ENCODE measurements around the gene NEDD4L.

Gene NEDD4L

GRCh38 chr18:58347135-58347534 is 303.1 kb downstream of the NEDD4L start:
- no peak for DNase-seq (ENCODE audit: low read depth in 2 of 2)

DNA sequence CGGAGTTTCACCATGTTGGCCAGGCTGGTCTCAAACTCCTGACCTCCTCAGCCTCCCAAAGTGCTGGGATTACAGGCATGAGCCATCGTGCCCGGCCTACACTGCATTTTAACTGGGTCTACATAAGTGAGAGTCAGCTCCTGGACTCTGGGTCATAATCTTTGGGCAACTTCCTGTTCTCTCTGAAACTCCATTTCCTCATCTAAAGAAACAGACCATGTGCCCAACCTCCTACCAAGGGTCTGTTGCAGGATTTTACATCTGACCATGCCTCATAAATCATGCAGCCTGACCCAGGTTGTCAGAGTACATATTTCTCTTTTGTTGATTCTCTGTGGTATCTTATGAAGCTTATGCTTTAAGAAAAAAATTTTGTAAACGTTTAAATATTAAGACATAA is 304.5 kb downstream of the NEDD4L start:
- no peak for DNase-seq (ENCODE audit: low read depth in 2 of 2)

DNA sequence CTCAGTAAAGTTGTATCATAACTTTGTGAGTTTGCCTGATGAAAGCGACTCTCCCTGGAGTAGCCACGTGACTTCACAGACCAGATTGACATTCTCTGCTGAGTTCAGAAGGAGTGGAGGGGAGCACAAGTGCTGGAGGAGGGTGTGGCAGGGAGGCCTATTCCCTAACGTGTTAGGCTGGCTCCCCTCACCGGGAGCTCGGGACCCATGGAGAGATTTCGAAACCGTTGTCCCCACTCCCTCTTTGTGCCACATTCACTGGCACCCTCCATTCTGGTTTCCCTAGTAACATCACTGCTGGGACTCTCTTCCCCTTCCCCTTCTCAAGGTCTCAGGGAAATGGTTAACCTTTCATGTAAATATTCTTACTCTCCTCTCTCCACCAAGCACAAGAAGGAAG is 304.9 kb downstream of the NEDD4L start:
- no peak for DNase-seq (ENCODE audit: low read depth in 2 of 2)

DNA sequence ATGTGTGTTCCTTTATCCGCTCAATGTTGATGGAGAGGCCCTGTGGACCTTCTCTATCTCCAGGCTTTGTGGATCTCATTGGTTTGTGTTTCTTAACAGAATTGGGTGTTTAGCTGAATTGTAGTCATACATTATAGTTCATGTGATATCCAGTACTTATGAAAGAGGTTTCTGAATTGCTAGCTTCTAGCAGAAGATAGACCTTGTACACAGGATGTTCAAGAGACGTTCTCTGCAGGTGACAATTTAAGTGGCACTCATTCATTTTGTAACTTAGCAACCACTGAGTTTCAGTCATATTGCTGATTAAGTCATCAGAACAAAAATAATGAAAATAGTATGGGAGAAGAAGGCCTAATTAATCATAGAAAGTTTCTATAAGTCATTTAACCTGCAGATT is 305.6 kb downstream of the NEDD4L start:
- no peak for DNase-seq (ENCODE audit: low read depth in 2 of 2)

DNA sequence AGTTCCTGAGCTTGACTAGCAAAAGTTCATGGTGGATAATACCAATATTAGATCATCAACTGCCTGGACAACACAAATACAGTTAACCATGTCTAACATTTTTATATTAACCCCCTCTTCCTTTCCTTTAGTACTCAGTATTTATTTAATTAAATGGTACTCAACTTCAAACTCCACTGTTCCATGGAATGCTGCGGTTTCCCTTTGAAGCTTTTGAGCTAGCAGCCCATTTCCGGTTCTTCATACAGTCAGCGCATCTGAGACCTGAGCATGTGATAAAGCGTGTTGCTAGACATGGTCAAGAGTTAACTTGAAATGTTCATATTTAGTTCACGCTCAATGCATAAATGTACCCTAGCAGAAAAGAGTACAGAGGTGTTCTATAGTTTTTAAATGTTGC is 306.5 kb downstream of the NEDD4L start:
- DNase-seq (ENCODE audit: low read depth in 2 of 2), result no peak

- DNase-seq (ENCODE audit: low read depth in 2 of 2), result no peak
These were observed 307.8 kb downstream of the NEDD4L start for GRCh38 chr18:58351776-58352175.

GRCh38 chr18:58353581-58353980 is 309.6 kb downstream of the NEDD4L start:
- DNase-seq (ENCODE audit: low read depth in 2 of 2), result no peak

DNA sequence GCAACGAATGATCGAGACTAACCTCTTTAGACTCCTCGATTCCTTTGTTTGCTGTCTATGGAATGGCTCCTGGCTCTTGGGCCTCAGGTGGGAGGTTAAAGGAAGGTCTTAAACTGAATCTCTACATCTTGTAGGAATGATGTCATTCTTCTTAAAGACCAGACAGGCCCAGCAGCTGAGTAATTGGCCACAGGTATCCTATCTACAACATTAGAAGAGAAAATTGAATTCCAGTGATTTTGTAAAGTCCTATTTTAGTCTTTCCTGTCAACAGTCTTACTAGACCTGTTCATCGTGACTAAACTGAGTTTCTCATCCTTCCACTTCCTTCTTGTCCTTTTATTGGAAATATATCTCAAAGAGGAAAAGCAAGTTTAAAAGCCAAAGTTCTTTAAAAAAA is 310.0 kb downstream of the NEDD4L start:
- DNase-seq (ENCODE audit: low read depth in 2 of 2), result no peak

- no peak for DNase-seq (ENCODE audit: low read depth in 2 of 2)
These were observed 310.8 kb downstream of the NEDD4L start for GRCh38 chr18:58354791-58355190.

GRCh38 chr18:58355243-58355642 is 311.2 kb downstream of the NEDD4L start:
- DNase-seq (ENCODE audit: low read depth in 2 of 2), result no peak

GRCh38 chr18:58359218-58359617 is 315.2 kb downstream of the NEDD4L start:
- no peak for DNase-seq (ENCODE audit: low read depth in 2 of 2)

DNA sequence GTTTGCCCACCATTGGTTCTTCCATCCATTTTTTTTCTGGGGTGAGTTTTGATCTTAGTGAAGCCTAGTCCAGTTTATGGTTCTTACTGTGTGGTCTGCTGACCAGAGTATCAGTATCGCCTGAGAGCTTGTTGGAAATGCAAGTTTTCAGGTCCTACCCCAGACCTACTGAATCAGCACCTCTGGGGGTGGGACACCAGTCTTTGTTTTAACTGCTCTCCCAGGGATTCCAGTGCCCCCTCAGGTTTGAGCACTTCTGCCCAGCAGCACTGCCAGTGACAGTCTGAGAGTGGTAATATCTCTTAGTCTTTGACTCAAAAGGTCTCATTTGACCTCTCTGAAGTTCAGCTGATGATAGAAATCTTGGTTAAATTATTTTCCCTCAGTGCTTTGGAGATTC is 315.6 kb downstream of the NEDD4L start:
- DNase-seq (ENCODE audit: low read depth in 2 of 2), result no peak

GRCh38 chr18:58360324-58360723 is 316.3 kb downstream of the NEDD4L start:
- DNase-seq (ENCODE audit: low read depth in 2 of 2), result no peak

GRCh38 chr18:58361212-58361611 is 317.2 kb downstream of the NEDD4L start:
- no peak for DNase-seq (ENCODE audit: low read depth in 2 of 2)

- no peak for DNase-seq (ENCODE audit: low read depth in 2 of 2)
These were observed 318.1 kb downstream of the NEDD4L start for GRCh38 chr18:58362027-58362575.

DNA sequence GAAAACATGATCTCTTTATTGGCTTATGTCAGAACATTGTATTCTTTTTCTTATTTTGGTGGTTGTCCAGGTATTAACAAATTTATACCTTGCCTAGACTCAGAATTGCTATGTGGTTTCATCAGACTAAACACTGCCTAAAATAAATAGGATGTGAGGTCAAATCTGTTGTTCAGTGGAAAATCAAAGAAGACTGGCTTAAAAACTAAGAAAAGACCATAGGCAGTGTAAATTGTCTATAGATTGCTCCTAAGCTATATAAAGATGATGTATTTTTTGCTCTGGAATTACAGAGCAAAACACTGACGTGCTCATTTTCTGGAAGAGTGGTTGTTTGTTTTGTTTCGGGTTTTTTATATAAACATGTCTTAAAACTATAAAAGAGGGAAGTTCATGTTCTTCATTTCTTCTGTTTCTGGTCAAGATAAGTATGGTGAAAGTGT is 318.8 kb downstream of the NEDD4L start:
- DNase-seq (ENCODE audit: low read depth in 2 of 2), result no peak

DNA sequence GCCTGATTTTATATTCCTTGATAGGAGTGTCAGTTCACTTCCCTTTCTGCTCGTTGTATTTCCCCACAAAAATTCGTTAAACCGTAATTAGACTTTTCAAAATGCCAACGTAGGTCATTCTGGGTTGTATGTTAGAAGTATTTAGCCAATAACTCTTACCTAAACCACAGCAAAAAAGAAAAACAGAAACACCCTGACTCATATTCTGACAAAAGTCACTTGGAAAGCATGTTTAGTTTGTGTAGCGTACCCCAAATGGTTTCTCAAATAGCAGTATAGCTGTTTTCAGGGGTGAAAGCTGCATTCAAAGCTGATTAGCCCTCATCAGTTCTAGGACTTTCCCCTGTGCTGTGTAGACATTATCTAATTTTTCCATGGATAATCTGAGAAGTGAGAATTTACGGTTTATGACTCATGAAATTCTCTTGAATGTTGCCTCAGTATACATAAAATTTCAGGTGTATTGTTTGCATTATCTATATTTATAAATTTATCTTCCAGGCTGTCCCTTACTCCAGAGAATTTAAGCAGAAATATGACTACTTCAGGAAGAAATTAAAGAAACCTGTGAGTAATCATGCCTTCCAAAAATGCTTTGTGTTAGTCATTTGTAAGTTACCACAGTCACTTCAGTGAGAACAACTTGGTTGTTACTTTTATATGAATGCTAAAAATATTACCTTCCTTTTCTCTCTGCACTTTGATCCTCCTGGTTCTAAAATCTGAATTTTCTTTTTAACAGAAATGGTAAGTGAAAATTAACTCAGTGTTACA is 319.9 kb downstream of the NEDD4L start:
- DNase-seq (ENCODE audit: low read depth in 2 of 2), result no peak

- no peak for DNase-seq (ENCODE audit: low read depth in 2 of 2)
These were observed 321.0 kb downstream of the NEDD4L start for GRCh38 chr18:58364876-58365528.

DNA sequence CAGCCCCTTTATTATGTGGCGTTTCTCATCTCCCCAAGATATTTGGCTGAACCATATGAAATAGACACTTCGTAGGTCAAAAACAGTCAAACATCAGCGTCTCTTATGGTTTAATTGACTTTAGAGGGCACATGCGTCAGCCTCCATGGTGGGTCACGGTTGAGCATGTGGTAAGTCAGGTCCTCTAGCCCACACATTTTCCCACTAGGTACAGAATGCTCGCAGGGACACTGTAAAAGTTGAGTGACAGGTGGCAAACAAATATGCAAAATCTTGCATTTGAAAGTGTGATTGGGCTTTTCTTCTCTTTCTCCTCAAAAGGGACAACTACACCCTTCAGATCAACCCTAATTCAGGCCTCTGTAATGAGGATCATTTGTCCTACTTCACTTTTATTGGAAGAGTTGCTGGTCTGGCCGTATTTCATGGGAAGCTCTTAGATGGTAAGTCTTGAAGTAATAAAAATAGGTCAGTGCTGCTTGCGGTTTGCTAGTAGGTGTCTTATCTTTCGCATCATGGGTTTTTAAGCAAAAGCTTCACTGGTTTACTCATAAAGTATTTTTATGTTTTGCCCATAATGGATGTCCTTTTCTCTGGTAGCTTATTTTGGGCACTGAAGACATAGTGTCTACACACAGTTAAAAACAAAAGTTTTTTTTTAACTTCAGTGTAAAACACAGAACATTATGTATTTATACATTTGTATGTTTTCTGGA is 323.6 kb downstream of the NEDD4L start:
- DNase-seq (ENCODE audit: low read depth in 2 of 2), result no peak

GRCh38 chr18:58369616-58370015 is 325.6 kb downstream of the NEDD4L start:
- DNase-seq (ENCODE audit: low read depth in 2 of 2), result no peak

GRCh38 chr18:58370038-58370580 is 326.1 kb downstream of the NEDD4L start:
- no peak for DNase-seq (ENCODE audit: low read depth in 2 of 2)

GRCh38 chr18:58370612-58371011 is 326.6 kb downstream of the NEDD4L start:
- no peak for DNase-seq (ENCODE audit: low read depth in 2 of 2)

All from stimulated activated CD4-positive, alpha-beta T cell treated with anti-CD3 and anti-CD28 coated beads, Interleukin-1b, Interleukin-23, amount 100 ng/mL, for 1 hour (primary cell).